TTC549 (cell line): Measurements from ENCODE around the gene TFPI.
A peak's percentile ranks its signal among the peaks of the same experiment; 100 is the strongest.
"Not testable (repeated sequence)": the region's sequence is repeated elsewhere in the genome, so short reads cannot be mapped to it uniquely, and the experiment has no call there.

ENCODE experiments used
- FAIRE-seq: peaks from 2 replicates; lab custom pipeline; 2012; peaks lifted over from hg19 to GRCh38; lab: Jason Lieb, UNC

Gene TFPI

DNA sequence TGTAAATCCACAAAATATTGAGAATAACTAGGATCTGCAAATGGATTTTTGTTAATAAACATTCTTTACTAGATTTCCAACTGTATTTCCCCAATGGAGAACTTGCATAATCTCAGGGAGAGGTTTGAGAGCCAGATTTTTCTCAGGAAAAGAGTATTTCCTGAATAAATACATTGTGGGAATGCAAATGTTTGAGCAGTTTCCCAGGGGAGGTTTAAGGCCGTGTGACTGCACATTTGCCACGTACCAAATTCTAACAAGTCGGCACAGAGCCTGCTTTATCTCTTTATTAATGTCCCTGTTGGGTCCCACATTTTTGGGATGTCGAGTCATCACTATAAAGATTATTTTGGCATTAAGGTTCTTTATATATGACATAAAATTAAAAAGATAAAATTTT lies 27.0 kb downstream of the TFPI start:
- FAIRE-seq = no peak

DNA sequence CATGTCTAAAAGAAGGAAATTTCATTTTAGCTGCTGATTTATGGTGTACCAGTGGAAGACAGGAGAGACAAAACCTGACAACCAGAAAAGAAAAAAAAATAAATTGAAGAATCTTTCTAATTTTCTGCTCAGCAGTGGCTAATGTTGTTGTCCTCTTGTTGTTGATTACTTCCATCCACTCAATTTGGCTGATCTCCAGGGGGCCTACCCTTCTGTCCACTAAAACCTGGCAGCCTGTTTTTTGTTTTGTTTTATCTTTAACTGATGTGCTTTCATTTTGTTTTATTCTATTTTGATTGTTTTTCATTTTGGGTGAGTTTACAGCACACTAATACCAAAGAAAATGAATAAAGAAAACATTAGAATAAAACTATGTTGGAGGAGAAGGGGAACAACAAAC lies 27.4 kb downstream of the TFPI start:
- FAIRE-seq = no peak

DNA sequence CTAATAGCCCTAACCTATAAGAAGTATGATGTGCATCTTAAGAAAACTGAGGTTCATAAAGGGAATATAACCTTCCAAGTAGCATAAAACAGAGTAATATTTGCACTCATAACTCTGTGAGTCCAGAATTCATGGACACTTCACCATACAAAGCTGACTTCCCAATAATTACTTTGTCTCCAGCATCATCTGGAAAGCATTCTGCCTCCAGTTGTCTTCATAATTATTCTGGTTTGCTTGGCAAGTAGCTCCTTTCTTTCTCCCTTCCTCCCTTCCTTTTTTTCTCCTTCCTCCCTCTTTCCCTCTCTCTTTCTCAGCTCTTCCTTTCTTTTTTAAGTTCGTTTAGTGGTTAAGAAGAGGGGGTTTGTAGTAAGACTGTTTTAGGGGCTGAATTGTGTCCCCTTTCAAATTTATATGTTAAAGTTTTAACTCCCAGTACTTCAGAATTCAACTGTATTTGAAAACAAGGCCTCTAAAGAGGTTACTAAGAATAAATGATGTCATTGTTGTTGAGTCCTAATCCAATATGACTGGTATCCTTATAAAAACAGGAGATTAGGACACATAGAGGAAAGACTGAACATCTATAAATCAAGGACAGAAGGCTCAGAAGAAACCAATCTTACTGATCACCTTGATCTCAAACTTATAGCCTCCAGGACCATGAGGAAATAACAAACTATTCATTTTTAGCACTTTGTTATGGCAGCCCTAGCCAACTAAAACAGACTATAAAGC lies 28.9 kb downstream of the TFPI start:
- FAIRE-seq = no peak

DNA sequence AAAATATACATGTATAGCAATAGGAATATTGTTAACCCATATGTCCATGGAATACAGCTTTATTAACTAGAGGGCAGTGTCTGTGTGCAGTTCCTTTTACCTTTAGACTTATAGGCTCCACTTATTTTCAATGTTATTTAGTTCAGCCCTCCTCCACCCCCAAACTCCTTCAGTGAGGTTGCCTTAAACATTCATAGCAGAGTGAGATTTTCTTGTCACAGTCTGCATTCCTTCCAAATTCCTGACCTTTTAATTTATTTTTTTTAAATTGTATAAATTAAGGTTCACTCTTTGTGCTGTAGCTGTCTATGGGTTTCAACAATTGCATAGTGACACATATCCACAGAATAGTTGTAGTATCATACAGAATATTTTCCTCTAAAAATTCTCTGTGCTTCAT lies 30.9 kb downstream of the TFPI start:
- no peak for FAIRE-seq

DNA sequence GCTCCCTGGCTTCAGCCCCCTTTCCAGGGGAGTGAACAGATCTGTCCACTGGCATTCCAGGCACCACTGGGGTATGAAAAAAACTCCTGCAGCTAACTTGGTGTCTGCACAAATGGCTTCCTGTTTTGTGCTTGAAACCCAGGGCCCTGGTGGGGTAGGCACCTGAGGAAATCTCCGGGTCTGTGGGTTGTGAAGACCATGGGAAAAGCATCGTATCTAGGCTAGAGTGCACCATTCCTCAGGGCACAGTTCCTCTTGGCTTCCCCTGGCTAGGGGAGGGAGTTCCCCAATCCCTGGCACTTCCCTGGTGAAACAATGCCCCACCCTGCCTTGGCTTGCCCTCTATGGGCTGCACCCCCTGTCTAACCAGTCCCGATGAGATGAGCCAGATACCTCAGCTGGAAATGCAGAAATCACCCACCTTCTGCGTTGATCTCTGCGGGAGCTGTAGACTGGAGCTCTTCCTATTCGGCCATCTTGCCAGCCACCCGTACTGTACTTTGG lies 34.1 kb downstream of the TFPI start:
- FAIRE-seq = no peak

DNA sequence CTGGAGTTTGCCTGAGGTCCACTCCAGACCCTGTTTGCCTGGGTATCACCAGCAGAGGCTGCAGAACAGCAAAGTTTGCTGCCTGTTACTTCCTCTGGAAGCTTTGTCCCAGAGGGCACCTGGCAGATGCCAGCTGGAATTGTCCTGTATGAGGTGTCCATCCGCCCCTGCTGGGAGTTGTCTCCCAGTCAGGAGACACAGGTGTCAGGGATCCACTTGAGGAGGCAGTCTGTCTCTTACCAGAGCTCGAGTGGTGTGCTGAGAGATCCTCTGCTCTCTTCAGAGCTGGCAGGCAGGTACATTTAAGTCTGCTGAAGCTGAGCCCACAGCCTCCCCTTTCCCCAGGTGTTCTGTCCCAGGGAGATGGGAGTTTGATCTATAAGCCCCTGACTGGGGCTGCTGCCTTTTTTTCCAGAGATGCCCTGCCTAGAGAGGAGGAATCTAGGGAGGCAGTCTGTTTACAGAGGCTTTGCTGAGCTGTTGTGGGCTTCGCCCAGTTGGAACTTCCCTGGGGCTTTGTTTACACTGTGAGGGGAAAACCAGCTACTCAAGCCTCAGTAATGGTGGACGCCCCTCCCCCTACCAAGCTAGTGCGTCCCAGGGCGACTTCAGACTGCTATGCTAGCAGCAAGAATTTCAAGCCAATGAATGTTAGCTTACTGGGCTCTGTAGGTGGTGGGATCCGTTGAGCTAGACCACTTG lies 34.7 kb downstream of the TFPI start:
- FAIRE-seq = no peak

DNA sequence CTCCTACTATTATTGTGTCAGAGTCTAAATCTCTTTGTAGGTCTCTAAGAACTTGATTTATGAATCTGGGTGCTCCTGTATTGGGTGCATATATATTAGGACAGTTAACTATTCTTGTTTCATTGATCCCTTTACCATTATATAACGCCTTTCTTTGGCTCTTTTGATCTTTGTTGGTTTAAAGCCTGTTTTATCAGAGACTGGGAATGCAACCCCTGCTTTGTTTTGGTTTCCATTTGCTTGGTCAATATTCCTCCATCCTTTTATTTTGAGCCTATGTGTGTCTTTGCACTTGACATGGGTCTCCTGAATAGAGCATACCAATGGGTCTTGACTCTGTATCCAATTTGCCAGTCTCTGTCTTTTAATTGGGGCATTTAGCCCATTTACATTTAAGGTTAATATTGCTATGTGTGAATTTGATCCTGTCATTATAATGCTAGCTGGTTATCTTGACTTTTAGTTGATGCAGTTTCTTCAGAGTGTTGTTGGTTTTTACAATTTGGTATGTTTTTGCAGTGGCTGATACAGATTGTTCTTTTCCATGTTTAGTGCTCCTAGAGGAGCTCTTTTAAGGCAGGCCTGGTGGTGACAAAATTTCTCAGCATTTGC lies 36.4 kb downstream of the TFPI start:
- not testable (repeated sequence) for FAIRE-seq

DNA sequence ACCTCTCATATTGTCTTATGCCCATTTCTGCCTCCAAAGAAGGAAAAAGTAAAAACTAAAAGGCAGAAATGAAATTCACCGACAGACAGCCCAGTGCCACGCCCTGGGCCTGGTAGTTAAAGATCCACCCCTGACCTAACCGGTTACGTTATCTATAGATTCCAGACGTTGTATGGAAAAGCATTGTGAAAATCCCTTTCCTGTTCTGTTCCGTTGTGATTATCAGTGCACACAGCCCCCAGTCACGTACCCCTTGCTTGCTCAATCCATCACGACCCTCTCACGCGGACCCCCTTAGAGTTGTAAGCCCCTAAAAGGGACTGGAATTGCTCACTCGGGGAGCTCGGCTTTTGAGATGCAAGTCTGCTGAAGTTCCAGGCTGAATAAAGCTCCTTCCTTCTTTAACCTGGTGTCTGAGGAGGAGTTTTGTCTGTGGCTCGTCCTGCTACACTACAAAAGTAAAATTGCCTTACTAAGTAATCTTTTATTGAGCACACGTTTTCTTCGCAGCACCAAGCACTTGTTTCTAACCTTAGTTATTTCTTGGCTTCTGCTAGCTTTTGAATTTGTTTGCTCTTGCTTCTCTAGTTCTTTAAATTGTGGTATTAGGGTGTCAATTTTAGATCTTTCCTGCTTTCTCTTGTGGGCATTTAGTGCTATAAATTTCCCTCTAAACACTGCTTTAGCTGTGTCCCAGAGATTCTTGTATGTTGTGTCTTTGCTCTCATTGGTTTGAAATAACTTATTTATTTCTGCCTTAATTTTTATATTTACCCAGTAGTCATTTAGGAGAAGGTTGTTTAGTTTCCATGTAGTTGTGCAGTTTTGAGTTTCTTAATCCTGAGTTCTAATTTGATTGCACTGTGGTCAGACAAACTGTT lies 37.4 kb downstream of the TFPI start:
- FAIRE-seq = not testable (repeated sequence)

DNA sequence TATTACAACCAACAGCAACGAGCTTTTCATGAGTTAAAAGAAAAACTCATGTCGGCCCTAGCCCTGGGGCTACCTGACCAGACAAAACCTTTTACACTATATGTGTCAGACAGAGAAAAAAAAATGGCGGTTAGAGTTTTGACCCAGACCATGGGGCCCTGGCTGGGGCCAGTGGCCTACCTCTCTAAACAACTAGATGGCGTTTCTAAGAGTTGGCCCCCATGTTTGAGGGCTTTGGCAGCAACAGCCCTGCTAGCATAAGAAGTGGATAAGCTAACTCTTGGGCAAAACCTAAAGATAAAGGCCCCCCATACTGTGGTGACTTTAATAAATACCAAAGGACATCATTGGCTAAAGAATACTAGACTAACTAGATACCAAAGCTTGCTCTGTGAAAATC lies 39.3 kb downstream of the TFPI start:
- FAIRE-seq = no peak

DNA sequence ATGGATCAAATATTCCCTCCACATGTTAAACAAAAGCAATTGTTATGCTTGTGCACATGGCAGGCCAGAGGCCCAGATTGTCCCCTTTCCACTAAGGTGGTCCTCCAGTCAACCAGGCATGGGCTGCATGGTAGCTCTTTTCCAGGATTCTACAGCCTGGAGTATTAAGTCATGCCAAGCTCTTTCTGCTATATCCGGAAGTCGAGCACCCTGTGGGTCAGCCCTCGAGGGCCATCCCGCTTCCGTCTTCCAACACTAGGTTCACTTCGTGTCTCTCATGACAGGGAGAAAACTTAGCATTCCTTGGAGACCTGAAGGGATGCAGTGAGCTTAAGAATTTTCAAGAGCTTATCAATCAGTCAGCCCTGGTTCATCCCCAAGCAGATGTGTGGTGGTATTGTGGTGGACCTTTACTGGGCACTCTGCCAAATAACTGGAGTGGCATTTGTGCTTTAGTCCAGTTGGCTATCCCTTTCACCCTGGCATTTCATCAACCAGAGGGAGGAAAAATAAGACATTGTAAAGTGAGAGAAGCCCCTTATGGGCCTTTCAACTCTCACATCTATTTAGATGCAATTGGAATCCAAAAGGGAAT lies 39.9 kb downstream of the TFPI start:
- FAIRE-seq = not testable (repeated sequence)

DNA sequence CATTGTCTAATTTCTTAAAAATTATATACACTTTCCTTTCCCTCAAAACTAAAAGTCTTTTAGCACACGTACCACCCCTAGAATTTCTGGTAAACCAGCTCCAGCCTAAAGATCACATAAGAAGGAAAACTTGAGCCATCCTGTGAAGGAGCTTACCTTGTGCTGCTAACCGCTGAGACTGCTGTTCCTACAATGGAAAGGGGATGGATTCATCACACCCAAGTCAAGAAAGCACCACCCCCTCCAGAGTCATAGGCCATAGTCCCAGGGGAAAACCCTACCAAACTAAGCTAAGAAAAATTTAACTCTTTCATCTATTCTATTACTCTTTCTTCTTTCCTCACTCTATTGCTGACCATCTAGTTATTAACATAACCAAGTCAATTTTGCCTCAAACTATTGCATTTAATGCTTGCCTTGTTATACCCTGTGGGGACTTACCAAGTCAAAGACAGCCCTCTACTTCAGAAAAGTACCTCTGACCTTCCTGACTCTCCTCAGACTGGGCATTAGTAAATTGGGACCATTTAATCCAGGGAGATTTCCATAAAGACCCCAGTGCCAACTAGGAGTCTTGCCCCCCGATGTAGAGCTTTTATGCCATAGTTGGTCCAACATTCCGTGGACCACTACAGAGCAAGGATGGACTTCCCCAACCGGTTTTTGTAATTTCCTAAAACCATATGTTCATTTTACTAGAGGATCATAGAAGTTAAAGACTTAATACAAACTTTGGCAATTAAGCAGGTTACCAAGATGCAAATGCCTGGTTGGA lies 40.6 kb downstream of the TFPI start:
- not testable (repeated sequence) for FAIRE-seq

DNA sequence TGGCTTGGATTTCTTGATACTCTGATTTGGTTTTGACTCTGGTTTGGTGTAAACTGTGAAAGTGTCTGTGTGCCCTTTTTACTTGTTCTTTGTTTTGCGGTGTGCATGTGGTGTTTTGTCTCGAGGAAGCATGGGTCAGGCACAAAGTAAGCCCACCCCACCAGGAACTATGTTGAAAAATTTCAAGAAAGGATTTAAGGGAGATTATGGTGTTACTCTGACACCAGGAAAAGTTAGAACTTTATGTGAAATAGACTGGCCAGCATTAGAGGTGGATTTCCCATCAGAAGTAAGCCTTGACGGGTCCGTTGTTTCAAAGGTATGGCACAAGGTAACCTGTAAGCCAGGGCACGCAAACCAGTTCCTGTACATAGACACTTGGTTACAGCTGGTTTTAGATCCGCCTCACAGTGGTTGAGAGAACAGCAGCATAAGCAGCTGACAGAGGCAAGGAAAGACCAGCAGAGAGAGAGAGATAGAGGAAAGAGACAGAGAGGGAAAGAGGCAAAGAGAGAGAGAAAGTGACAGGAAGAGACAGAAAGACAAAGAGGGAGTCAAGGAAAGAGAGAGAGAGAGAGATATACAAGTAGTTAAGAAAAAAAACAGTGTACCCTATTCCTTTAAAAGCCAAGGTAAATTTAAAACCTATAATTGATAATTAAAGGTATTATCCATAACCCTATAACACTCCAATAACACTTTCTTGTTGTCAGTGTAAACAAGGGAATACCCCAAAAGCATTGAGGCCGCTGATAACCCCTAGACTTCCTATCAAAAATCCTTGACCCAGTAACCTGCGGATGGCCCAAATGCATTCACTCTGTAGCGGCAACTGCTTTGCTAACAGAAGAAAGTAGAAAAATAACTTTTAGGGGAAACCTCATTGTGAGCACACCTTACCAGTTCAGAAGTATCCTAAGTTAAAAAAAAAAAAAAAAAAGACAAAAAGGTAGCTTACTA lies 42.6 kb downstream of the TFPI start:
- FAIRE-seq = no peak

DNA sequence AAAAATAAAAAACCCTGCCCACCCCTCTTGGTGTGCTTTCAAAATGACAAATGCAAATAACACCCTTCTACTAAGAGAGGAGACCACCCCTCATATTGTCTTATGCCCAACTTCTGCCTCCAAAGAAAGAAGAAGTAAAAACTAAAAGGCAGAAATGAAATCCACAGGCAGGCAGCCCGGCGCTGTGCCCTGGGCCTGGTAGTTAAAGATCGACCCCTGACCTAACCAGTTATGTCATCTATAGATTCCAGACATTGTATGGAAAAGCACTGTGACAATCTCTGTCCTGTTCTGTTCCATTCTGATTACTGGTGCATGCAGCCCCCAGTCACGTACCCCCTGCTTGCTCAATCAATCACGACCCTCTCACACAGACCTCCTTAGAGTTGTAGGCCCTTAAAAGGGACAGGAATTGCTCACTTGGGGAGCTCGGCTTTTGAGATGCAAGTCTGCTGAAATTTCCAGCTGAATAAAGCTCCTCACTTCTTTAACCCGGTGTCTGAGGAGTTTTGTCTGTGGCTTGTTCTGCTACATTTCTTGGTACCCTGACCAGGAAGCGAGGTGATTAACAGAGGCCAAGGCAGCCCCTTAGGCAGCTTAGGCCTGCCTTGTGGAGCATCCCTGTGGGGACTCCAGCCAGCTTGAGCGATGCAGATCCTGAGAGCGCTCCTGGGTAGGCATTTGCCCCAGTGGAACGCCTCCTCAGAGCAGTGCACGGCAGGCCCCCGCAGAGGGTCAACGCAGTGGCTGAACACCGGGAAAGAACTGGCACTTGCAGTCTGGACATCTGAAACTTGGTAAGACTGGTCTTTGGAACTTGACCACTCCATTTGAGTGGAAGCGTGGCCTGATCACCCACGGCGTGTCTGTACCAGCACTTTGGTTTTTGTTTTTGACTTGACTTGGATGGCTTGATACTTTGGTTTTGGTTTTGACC lies 43.5 kb downstream of the TFPI start:
- FAIRE-seq = not testable (repeated sequence)

DNA sequence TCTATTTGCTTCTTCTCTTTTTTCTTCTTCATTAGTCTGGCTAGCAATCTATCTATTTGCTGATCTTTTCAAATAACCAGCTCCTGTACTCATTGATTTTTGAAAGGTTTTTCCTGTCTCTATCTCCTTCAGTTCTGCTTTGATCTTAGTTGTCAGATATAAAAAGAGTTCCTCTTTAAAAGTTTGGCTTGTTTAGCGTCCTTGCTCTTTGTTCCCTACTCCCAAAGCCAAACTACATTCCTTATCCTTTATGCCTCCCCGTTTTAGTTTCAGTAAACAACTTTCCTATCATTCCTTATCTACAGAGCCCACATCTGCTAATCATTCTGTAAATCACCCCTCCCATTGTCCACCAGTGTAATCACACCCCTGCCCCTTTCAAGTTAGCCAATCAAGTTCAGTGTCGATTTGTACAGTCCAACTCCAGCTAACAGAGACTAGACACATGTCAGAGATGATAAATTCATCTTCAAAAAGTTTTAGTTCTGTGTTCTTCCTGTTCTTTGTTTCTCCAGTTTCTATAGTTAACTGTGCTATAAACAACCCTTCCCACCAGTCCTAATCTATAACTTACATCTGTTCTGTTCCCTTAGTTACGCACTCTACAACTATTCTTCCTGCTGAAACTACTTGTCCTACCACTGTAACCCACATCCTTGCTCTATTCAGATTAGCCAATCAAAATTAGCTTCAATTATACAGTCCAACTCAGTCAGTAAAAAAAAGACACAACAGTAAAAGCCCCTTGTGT lies 44.4 kb downstream of the TFPI start:
- FAIRE-seq = no peak

DNA sequence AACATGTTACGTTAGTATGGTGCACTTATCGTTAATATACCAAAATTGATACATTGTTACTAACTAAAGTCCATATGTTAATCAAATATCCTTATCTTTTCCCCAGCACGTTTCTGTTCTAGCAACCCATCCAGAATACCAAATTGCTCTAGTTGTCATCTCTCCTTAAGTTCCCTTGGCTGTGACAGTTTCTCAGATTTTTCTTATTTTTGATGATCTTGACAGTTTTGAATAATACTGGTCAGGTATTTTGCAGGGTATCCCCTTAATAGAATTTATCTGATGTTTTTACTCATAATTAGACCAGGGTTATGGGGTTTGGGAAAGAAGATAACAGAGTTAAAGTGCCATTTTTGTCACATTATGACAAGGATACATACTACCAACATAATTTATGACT lies 47.8 kb downstream of the TFPI start:
- no peak for FAIRE-seq

DNA sequence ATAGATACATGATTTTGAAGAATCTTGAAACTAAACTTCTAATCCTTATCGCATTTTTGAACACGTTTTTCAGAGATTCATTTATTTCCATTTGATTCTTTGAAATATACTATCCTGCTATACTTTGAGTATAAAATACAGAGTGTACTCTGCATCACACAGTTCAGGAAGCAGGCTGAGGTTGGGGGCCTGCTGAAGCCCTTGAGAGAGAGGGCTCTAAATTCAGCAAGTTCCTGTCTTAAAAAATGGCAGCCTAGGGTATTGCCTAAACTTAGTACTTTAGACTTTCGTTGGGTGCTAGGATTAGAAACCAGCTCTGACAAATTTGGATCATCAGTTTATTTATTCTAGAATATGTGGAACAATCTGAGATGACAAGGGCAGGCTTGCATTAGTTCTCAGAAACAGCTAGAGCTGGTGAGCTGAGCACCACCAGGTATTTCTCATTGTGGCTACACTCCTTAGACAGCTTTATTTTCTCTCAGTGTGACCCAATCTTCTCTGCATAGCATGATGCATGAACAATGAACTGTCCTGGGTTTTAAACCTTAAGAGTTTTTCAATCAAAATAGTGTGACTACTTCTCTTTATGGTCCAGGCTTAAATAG lies 49.1 kb downstream of the TFPI start:
- FAIRE-seq = no peak

DNA sequence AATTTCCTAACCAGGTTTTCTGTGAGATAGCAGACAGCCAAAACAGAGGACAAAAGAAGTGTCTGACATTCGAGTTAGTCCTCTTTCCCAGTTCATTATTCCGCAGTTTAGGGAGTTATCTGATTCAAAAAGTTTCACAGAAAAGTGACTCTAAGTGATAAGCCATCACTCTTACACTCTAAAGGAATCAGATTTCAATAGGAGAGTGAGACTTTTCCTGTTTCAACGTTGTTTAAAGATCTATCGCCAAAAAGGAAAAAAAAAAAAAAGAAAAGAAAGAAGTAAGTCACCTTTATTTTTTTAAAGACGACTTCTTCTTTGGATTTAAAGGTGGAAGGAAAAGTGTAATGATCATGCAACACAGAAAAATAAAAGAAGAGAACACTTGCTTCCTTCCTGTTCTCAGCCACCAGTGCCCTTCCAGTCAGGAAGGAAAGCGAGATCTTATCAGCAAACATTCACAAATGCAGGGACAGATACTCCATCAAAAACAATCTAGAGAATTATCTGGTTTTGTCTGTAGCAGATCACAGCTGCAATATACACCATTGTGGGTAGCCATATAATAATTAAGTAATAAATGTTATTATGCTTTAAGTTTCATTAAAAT lies 49.8 kb downstream of the TFPI start:
- peak; percentile 78 for FAIRE-seq
